HL-60 (cell line): ENCODE results near the gene CACNA1C.

Experiments
- DNase-seq, 2 experiments: peaks; one replicate each; pipeline ENCODE4 v3.0.0-alpha.2; 2010 to 2020; ENCODE audit warnings: low read depth in 1 of 2, low spot score in 1 of 2
- H3K27ac ChIP-seq: fragments of 250-450 bp; sonication (Bioruptor Pico); replicated peaks from 2 replicates; pipeline ENCODE4 v1.5.1; 2020; ENCODE audit warnings: mild to moderate bottlenecking, moderate library complexity
- H3K27me3 ChIP-seq: fragments of 250-450 bp; sonication (Bioruptor Pico); 2 replicates; pipeline ENCODE4 v1.5.1; 2021; ENCODE audit warnings: mild to moderate bottlenecking, moderate library complexity; ENCODE audit not compliant: insufficient read depth, poor library complexity, severe bottlenecking
- H3K4me3 ChIP-seq: replicated peaks from 2 replicates; pipeline ENCODE4 v1.5.1; 2011; ENCODE audit warnings: mild to moderate bottlenecking, control low read depth, low read length; ENCODE audit not compliant: insufficient read depth
- CTCF ChIP-seq: IDR thresholded peaks from one replicate; pipeline ENCODE4 v1.5.1; 2011; ENCODE audit warnings: low read length, control low read depth, inconsistent platforms; ENCODE audit not compliant: insufficient read depth
- GABPA ChIP-seq: IDR thresholded peaks from 2 replicates; pipeline ENCODE4 v1.6.1; 2012; ENCODE audit warnings: low read depth
- POLR2AphosphoS5 ChIP-seq: IDR thresholded peaks from 2 replicates; pipeline ENCODE4 v1.6.1; 2012; ENCODE audit warnings: low read depth
- REST ChIP-seq: IDR thresholded peaks from 2 replicates; pipeline ENCODE4 v1.6.1; 2012; ENCODE audit warnings: low read depth; ENCODE audit not compliant: insufficient replicate concordance
- SPI1 ChIP-seq: IDR thresholded peaks from 2 replicates; pipeline ENCODE4 v1.6.1; 2012; ENCODE audit warnings: low read depth, mild to moderate bottlenecking, borderline replicate concordance

Gene CACNA1C

GRCh38 chr12:2344476-2344875, 291.7 kb downstream of the CACNA1C start:
- no peaks in the 10 kb centered on the region for H3K27me3 ChIP-seq
- TF ChIP-seq GABPA (no peak), SPI1 (no peak), REST (no peak), POLR2AphosphoS5 (no peak), CTCF (no peak)
- no peak overlapping the region for H3K27ac ChIP-seq
- no peak overlapping the region for H3K4me3 ChIP-seq
- DNase-seq: no peak

GRCh38 chr12:2344885-2345284, 292.1 kb downstream of the CACNA1C start:
- peak; percentile 78 for TF ChIP-seq SPI1
- no peak for TF ChIP-seq CTCF
- peak in 1 of 2 experiments; percentile 45 for DNase-seq
- no peak overlapping the region for H3K27ac ChIP-seq
- H3K27me3 ChIP-seq: no peaks in the 10 kb centered on the region
- H3K4me3 ChIP-seq: no peak overlapping the region

GRCh38 chr12:2345902-2346301, 293.1 kb downstream of the CACNA1C start:
- no peaks in the 10 kb centered on the region for H3K27me3 ChIP-seq
- no peak for DNase-seq
- no peak overlapping the region for H3K4me3 ChIP-seq
- TF ChIP-seq POLR2AphosphoS5: no peak
- no peak for TF ChIP-seq SPI1
- TF ChIP-seq REST: no peak
- TF ChIP-seq CTCF: no peak
- TF ChIP-seq GABPA: no peak
- H3K27ac ChIP-seq: no peak overlapping the region

- H3K27me3 ChIP-seq: no peaks in the 10 kb centered on the region
- no peak overlapping the region for H3K4me3 ChIP-seq
These were observed 293.6 kb downstream of the CACNA1C start for GRCh38 chr12:2346416-2346815.

More at GRCh38 chr12:2346416-2346815, 293.6 kb downstream of the CACNA1C start:
- no peak for DNase-seq
- no peak overlapping the region for H3K27ac ChIP-seq
- TF ChIP-seq REST (no peak), GABPA (no peak), POLR2AphosphoS5 (no peak), SPI1 (no peak), CTCF (no peak)
